ENCODE measurements around the gene CYP39A1. TPM values are rescaled to one million over a fixed set of nuclear protein-coding genes. Genes with fewer than 3 reads are reported as not detected.

The CYP39A1 gene
- total and polyA plus RNA-seq, 2 experiments from 2014 or later: 5.2 to 9.2 TPM

DNA sequence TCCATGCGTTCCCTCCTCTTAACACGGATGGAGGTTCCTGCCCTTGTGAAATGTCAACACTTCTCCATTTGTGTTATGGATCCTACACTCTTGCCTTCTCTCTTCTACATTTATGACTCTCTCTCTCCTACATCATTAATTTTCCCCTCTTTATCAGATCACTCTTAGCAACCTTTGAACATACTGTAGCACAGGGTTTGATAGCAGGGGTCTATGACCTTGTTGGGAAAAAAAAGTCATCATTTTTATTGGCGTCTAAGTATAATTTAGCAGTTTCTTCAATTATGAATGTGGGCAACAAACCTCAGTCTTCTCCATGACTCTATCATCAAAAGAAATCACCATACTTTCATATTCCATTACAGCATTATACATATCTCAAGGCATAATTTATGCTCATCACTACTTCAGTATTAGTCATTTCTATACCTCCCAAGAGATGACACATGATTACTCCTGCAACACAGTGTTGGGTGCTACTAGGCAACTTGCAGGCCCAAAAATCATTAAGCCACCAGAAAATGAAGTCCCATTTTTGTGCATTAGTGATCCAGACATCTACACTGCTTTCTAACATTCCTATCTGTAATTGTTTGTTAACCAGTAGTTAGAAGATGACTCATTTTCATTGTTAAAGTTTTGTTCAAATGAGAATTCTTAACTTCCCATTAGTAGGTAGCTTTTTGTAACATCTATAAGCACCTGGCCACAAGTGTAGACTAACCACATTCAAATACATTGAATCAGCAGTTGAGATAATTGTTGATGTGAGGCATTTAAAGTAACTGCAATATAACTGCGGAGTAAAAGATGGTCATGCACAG is 9.5 kb downstream of the CYP39A1 start:
- Histone ChIP-seq H4K20me1 (ENCODE audit: insufficient read depth, poor library complexity, severe bottlenecking) (no peaks in the 10 kb centered on the region), H3K4me1 (ENCODE audit: insufficient read depth) (no peaks in the 10 kb centered on the region), H3K9me2 (replicated peaks; ENCODE audit: insufficient read depth) (no peaks in the 10 kb centered on the region), H2AFZ (no peak overlapping the region), H3K4me3 (no peak overlapping the region), H3K36me3 (replicated peaks; ENCODE audit: insufficient read depth, low read depth) (no peaks in the 10 kb centered on the region), H3K9me3 (ENCODE audit: low read depth) (no peaks in the 10 kb centered on the region), H3K79me2 (no peaks in the 10 kb centered on the region), H3K4me2 (no peak overlapping the region), H3K27ac (no peak overlapping the region), H3K27me3 (no peaks in the 10 kb centered on the region)
- WGBS (ENCODE audit: low lambda C conversion rate, missing lambda C conversion rate): 97% methylated on average over 4 of the region's 4 CpGs
- TF ChIP-seq EZH2phosphoT487 (IDR thresholded peaks at IDR 0.05; ENCODE audit: low read depth, severe bottlenecking, unreplicated experiment) (no peak), EZH2 (IDR thresholded peaks at IDR 0.05; ENCODE audit: borderline replicate concordance) (no peak)
- TF ChIP-seq, protein P1, sequence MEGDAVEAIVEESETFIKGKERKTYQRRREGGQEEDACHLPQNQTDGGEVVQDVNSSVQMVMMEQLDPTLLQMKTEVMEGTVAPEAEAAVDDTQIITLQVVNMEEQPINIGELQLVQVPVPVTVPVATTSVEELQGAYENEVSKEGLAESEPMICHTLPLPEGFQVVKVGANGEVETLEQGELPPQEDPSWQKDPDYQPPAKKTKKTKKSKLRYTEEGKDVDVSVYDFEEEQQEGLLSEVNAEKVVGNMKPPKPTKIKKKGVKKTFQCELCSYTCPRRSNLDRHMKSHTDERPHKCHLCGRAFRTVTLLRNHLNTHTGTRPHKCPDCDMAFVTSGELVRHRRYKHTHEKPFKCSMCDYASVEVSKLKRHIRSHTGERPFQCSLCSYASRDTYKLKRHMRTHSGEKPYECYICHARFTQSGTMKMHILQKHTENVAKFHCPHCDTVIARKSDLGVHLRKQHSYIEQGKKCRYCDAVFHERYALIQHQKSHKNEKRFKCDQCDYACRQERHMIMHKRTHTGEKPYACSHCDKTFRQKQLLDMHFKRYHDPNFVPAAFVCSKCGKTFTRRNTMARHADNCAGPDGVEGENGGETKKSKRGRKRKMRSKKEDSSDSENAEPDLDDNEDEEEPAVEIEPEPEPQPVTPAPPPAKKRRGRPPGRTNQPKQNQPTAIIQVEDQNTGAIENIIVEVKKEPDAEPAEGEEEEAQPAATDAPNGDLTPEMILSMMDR (IDR thresholded peaks at IDR 0.05; ENCODE audit: poor library complexity): no peak
- DNase-seq (ENCODE audit: low spot score): no peak

DNA sequence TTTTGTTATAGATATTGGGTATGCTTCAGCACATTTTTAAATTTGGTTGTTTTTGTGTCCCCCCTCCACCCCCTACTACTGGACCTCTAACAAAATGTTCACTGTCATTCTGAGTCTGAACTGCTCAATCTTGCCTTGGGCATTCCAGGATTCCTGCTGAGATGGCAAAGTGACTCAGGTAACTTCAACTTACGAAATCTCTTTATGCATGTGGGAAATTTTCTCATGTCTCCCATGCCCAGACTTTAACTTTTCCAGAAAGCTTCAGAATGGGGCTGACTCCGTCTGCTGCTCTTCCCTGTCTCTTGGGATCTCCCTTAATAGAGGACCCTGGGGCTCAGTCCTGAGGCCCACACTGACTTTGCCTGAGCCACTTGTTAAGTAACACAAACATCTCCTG is 14.0 kb downstream of the CYP39A1 start:
- no peaks in the 10 kb centered on the region for H3K4me1 ChIP-seq (ENCODE audit: insufficient read depth)
- H3K36me3 ChIP-seq (replicated peaks; ENCODE audit: insufficient read depth, low read depth): no peaks in the 10 kb centered on the region
- no peaks in the 10 kb centered on the region for H4K20me1 ChIP-seq (ENCODE audit: insufficient read depth, poor library complexity, severe bottlenecking)
- no peak overlapping the region for H3K4me3 ChIP-seq
- H3K27me3 ChIP-seq: no peaks in the 10 kb centered on the region
- H3K27ac ChIP-seq: no peak overlapping the region
- TF ChIP-seq EZH2phosphoT487 (IDR thresholded peaks at IDR 0.05; ENCODE audit: low read depth, severe bottlenecking, unreplicated experiment) (no peak), EZH2 (IDR thresholded peaks at IDR 0.05; ENCODE audit: borderline replicate concordance) (no peak)
- TF ChIP-seq, protein P1 (IDR thresholded peaks at IDR 0.05; ENCODE audit: poor library complexity): no peak
- H2AFZ ChIP-seq: no peak overlapping the region
- no peaks in the 10 kb centered on the region for H3K9me2 ChIP-seq (replicated peaks; ENCODE audit: insufficient read depth)
- H3K4me2 ChIP-seq: no peak overlapping the region
- DNase-seq (ENCODE audit: low spot score): no peak
- WGBS (ENCODE audit: low lambda C conversion rate, missing lambda C conversion rate): 88% methylated on average over 2 of the region's 2 CpGs
- no peaks in the 10 kb centered on the region for H3K9me3 ChIP-seq (ENCODE audit: low read depth)
- H3K79me2 ChIP-seq: no peaks in the 10 kb centered on the region

DNA sequence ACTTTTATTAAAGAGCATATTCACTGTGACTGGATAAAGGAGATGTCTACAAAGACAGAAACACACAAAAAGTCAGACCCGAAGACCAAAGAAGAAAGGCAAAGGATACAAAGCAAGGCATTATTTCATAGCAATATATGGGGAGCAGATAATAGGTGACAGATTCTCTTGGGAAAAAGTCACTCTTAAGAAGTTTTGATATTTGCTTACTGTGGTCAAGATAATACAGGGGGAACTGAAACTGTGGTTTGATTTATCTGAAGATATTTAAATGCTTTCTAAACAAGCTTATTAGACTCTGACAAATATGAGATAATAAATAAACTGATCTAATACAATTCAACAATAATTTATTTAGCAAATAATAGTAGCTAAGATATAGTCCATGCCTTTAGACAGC is 14.7 kb downstream of the CYP39A1 start:
- no peaks in the 10 kb centered on the region for H3K27me3 ChIP-seq
- H3K9me3 ChIP-seq (ENCODE audit: low read depth): no peaks in the 10 kb centered on the region
- 95% methylated on average over 1 of the region's 1 CpG for WGBS (ENCODE audit: low lambda C conversion rate, missing lambda C conversion rate)
- TF ChIP-seq EZH2phosphoT487 (IDR thresholded peaks at IDR 0.05; ENCODE audit: low read depth, severe bottlenecking, unreplicated experiment): no peak
- H3K4me1 ChIP-seq (ENCODE audit: insufficient read depth): no peaks in the 10 kb centered on the region
- H3K9me2 ChIP-seq (replicated peaks; ENCODE audit: insufficient read depth): no peaks in the 10 kb centered on the region
- H3K4me3 ChIP-seq: no peak overlapping the region
- H3K79me2 ChIP-seq: no peaks in the 10 kb centered on the region
- H3K4me2 ChIP-seq: no peak overlapping the region
- no peaks in the 10 kb centered on the region for H3K36me3 ChIP-seq (replicated peaks; ENCODE audit: insufficient read depth, low read depth)
- DNase-seq (ENCODE audit: low spot score): no peak
- no peaks in the 10 kb centered on the region for H4K20me1 ChIP-seq (ENCODE audit: insufficient read depth, poor library complexity, severe bottlenecking)
- no peak overlapping the region for H2AFZ ChIP-seq
- no peak overlapping the region for H3K27ac ChIP-seq

DNA sequence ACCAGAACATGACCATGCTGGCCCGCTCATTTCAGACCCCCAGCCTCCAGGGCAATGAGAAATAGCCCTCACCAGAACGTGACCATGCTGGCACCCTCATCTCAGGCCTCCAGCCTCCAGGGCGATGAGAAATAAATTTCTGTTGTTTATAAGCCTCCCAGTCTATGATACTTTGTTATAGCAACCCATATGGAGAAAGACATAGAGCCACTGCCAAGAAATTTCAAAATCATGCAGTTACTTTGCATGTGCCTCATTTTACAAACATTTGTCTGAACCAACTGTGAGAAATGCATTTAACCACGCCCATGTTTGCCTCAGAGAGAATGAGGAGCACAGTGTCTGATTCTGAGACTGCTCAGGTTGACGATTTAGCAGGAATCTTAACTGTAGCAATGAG is 15.5 kb downstream of the CYP39A1 start:
- Histone ChIP-seq H4K20me1 (ENCODE audit: insufficient read depth, poor library complexity, severe bottlenecking) (no peaks in the 10 kb centered on the region), H3K27ac (no peak overlapping the region), H2AFZ (no peak overlapping the region), H3K4me1 (ENCODE audit: insufficient read depth) (no peaks in the 10 kb centered on the region), H3K36me3 (replicated peaks; ENCODE audit: insufficient read depth, low read depth) (no peaks in the 10 kb centered on the region), H3K27me3 (no peaks in the 10 kb centered on the region), H3K79me2 (no peaks in the 10 kb centered on the region), H3K9me3 (ENCODE audit: low read depth) (no peaks in the 10 kb centered on the region), H3K4me3 (no peak overlapping the region), H3K4me2 (no peak overlapping the region), H3K9me2 (replicated peaks; ENCODE audit: insufficient read depth) (no peaks in the 10 kb centered on the region)
- DNase-seq (ENCODE audit: low spot score): peak; percentile 11
- WGBS (ENCODE audit: low lambda C conversion rate, missing lambda C conversion rate): 78% methylated on average over 5 of the region's 5 CpGs
- TF ChIP-seq, protein P1 (IDR thresholded peaks at IDR 0.05; ENCODE audit: poor library complexity): no peak
- TF ChIP-seq EZH2 (IDR thresholded peaks at IDR 0.05; ENCODE audit: borderline replicate concordance) (no peak), EZH2phosphoT487 (IDR thresholded peaks at IDR 0.05; ENCODE audit: low read depth, severe bottlenecking, unreplicated experiment) (no peak)

All from hepatocyte (in vitro differentiated cells).